Ectodermal cell (in vitro differentiated cells): ENCODE results near the gene RUSF1.
"Not testable (repeated sequence)": the region's sequence is repeated elsewhere in the genome, so short reads cannot be mapped to it uniquely, and the experiment has no call there.

Experiments
- H3K27ac ChIP-seq: 2 replicates; pipeline ENCODE4 v1.7.0; 2013; ENCODE audit warnings: mild to moderate bottlenecking, low read depth, low read length; ENCODE audit not compliant: insufficient read depth, poor library complexity, severe bottlenecking
- H3K27me3 ChIP-seq: 2 replicates; pipeline ENCODE4 v1.7.0; 2013; ENCODE audit warnings: mild to moderate bottlenecking, low read length; ENCODE audit not compliant: insufficient read depth, control insufficient read depth, poor library complexity, severe bottlenecking
- H3K36me3 ChIP-seq: one replicate; pipeline ENCODE4 v1.7.0; 2013; ENCODE audit warnings: low read length; ENCODE audit not compliant: control insufficient read depth, insufficient read depth
- H3K4me1 ChIP-seq: one replicate; pipeline ENCODE4 v1.7.0; 2013; ENCODE audit warnings: low read length; ENCODE audit not compliant: control insufficient read depth, insufficient read depth
- H3K4me3 ChIP-seq: 2 replicates; pipeline ENCODE4 v1.7.0; 2013; ENCODE audit warnings: low read depth, low read length, control low read depth; ENCODE audit not compliant: insufficient read depth
- H3K9me3 ChIP-seq: 2 replicates; pipeline ENCODE4 v1.7.0; 2013; ENCODE audit warnings: mild to moderate bottlenecking, low read length, moderate library complexity; ENCODE audit not compliant: control insufficient read depth
- WGBS, 2 experiments: methylation state at CpG; one replicate each; pipeline ENCODE4 v1.1.7; 2013; ENCODE audit warnings: missing lambda C conversion rate in 2 of 2; 5-methylcytosine and 5-hydroxymethylcytosine counted together

RUSF1 gene

GRCh38 chr16:31453255-31454204 is 54.7 kb downstream of the RUSF1 start:
- Histone ChIP-seq H3K27ac (no peak overlapping the region), H3K4me3 (no peak overlapping the region), H3K27me3 (no peaks in the 10 kb centered on the region), H3K36me3 (no peaks in the 10 kb centered on the region), H3K4me1 (peaks cover 33% of the 10 kb centered on the region), H3K9me3 (no peaks in the 10 kb centered on the region)
- 42 to 51% methylated on average over 20 of the region's 20 CpGs for WGBS, 2 experiments

- 66 to 73% methylated on average over 3 of the region's 3 CpGs for WGBS, 2 experiments
- Histone ChIP-seq H3K4me3 (no peak overlapping the region), H3K27me3 (no peaks in the 10 kb centered on the region), H3K36me3 (no peaks in the 10 kb centered on the region), H3K9me3 (no peaks in the 10 kb centered on the region), H3K4me1 (peaks cover 28% of the 10 kb centered on the region), H3K27ac (no peak overlapping the region)
These were observed 55.5 kb downstream of the RUSF1 start for GRCh38 chr16:31452631-31453106.

- H3K4me1 ChIP-seq: peaks cover 19% of the 10 kb centered on the region
- 42 to 53% methylated on average over 9 to 11 of the region's 11 CpGs for WGBS, 2 experiments
- no peak overlapping the region for H3K27ac ChIP-seq
- H3K4me3 ChIP-seq: no peak overlapping the region
- no peaks in the 10 kb centered on the region for H3K27me3 ChIP-seq
- no peaks in the 10 kb centered on the region for H3K36me3 ChIP-seq
- no peaks in the 10 kb centered on the region for H3K9me3 ChIP-seq
These were observed 56.4 kb downstream of the RUSF1 start for GRCh38 chr16:31451681-31452351.

- Histone ChIP-seq H3K27me3 (no peaks in the 10 kb centered on the region), H3K27ac (no peak overlapping the region), H3K4me3 (no peak overlapping the region), H3K4me1 (peaks cover 19% of the 10 kb centered on the region), H3K9me3 (no peaks in the 10 kb centered on the region), H3K36me3 (no peaks in the 10 kb centered on the region)
- WGBS, 2 experiments: 90 to 91% methylated on average over 5 of the region's 5 CpGs
These were observed 57.0 kb downstream of the RUSF1 start for GRCh38 chr16:31451201-31451600.

- H3K4me1 ChIP-seq, H3K4me3 ChIP-seq, H3K36me3 ChIP-seq, H3K9me3 ChIP-seq, H3K27ac ChIP-seq, H3K27me3 ChIP-seq: not testable (repeated sequence)
- 92 to 96% methylated on average over 6 of the region's 6 CpGs for WGBS, 2 experiments
These were observed 62.3 kb downstream of the RUSF1 start for GRCh38 chr16:31445931-31446330.

- Histone ChIP-seq H3K27me3 (no peaks in the 10 kb centered on the region), H3K4me1 (no peaks in the 10 kb centered on the region), H3K9me3 (no peaks in the 10 kb centered on the region), H3K36me3 (no peaks in the 10 kb centered on the region), H3K27ac (no peak overlapping the region), H3K4me3 (no peak overlapping the region)
- WGBS, 2 experiments: 92 to 96% methylated on average over 29 of the region's 34 CpGs
These were observed 66.2 kb downstream of the RUSF1 start for GRCh38 chr16:31441956-31442355.

- Histone ChIP-seq H3K36me3 (no peaks in the 10 kb centered on the region), H3K27ac (no peak overlapping the region), H3K9me3 (no peaks in the 10 kb centered on the region), H3K4me1 (no peaks in the 10 kb centered on the region), H3K4me3 (no peak overlapping the region), H3K27me3 (no peaks in the 10 kb centered on the region)
- 91% methylated on average over 4 of the region's 4 CpGs for WGBS, 2 experiments
These were observed 67.5 kb downstream of the RUSF1 start for GRCh38 chr16:31440516-31441184.

GRCh38 chr16:31439519-31439918 is 68.7 kb downstream of the RUSF1 start:
- Histone ChIP-seq H3K9me3 (no peaks in the 10 kb centered on the region), H3K27ac (no peak overlapping the region), H3K4me3 (no peak overlapping the region), H3K36me3 (no peaks in the 10 kb centered on the region), H3K4me1 (no peaks in the 10 kb centered on the region), H3K27me3 (no peaks in the 10 kb centered on the region)
- 95% methylated on average over 3 of the region's 3 CpGs; no CpG with 5 or more reads in 1 of the 2 experiments for WGBS, 2 experiments
